Small intestine (tissue), 7 donors: ENCODE data around the gene TMEM72. TPM values are rescaled to one million over a fixed set of nuclear protein-coding genes. Genes with fewer than 3 reads are reported as not detected.

Experiments used
- DNase-seq, 2 donors: peaks; one replicate each; pipeline versions ENCODE4 v3.0.0 to v3.0.0-alpha.2; 2013
- FAIRE-seq: peaks from 2 replicates; lab custom pipeline; 2012; peaks lifted over from hg19 to GRCh38; lab: Jason Lieb, UNC
- H3K27ac ChIP-seq, 3 donors: one replicate each; pipeline ENCODE4 v1.5.1; 2013; ENCODE audit warnings: low read length in 2 of 3, mild to moderate bottlenecking in 2 of 3, control low read depth in 1 of 3, inconsistent platforms in 1 of 3, low read depth in 1 of 3, moderate library complexity in 1 of 3
- H3K27me3 ChIP-seq, 3 donors: one replicate each; pipeline ENCODE4 v1.6.1; 2013; ENCODE audit warnings: low read length in 3 of 3, inconsistent platforms in 1 of 3; ENCODE audit not compliant: control insufficient read depth in 3 of 3, insufficient read depth in 3 of 3
- H3K36me3 ChIP-seq, 3 donors: one replicate each; pipeline ENCODE4 v1.6.1; 2013; ENCODE audit warnings: low read length in 3 of 3, inconsistent platforms in 1 of 3, low read depth in 1 of 3, mild to moderate bottlenecking in 1 of 3, moderate library complexity in 1 of 3; ENCODE audit not compliant: control insufficient read depth in 3 of 3, insufficient read depth in 2 of 3
- H3K4me1 ChIP-seq, 3 donors: one replicate each; pipeline ENCODE4 v1.6.1; 2013; ENCODE audit warnings: low read length in 2 of 3, inconsistent platforms in 1 of 3, low read depth in 1 of 3, mild to moderate bottlenecking in 1 of 3, moderate library complexity in 1 of 3; ENCODE audit not compliant: control insufficient read depth in 3 of 3, insufficient read depth in 2 of 3
- H3K4me3 ChIP-seq, 3 donors: one replicate each; pipeline ENCODE4 v1.5.1; 2013; ENCODE audit warnings: low read length in 3 of 3, control low read depth in 1 of 3, inconsistent platforms in 1 of 3, low read depth in 1 of 3, mild to moderate bottlenecking in 1 of 3, moderate library complexity in 1 of 3
- H3K9me3 ChIP-seq, 2 donors: one replicate each; pipeline ENCODE4 v1.6.1; 2013; ENCODE audit warnings: low read depth in 1 of 2, low read length in 1 of 2; ENCODE audit not compliant: control insufficient read depth in 2 of 2, insufficient read depth in 1 of 2
- WGBS, 3 donors: extraction: QIAGEN DNeasy Blood & Tissue Kit; methylation state at CpG; one replicate each; pipeline ENCODE4 v1.1.7; 2013; 5-methylcytosine and 5-hydroxymethylcytosine counted together
- polyA plus RNA-seq, 4 donors: library from polyadenylated mRNA; stranded (reverse) in 3 of 4; unstranded in 1 of 4; fragments of 200-250 nt in 3 of 4; fragments of 120-200 nt in 1 of 4; gene quantifications; one replicate each; pipeline versions ENCODE4 v1.2.1 to v1.2.3, GENCODE V29; 2013
- donor health status: healthy with polysubstance abuse.
- donor health status: control.
- donor health status: control.
- donor health status: Bipolar disorder and iron deficiency.
- donor health status: healthy.

The TMEM72 gene
- polyA plus RNA-seq, 4 donors: 0.28 to 0.64 TPM; not detected in 2

- H3K27me3 ChIP-seq: no peaks in the 10 kb centered on the region
- H3K27ac ChIP-seq: no peak overlapping the region
- no peak overlapping the region for H3K4me3 ChIP-seq
- WGBS, 3 donors: 86 to 90% (median 86%) methylated on average over 5 of the region's 5 CpGs
- no peaks in the 10 kb centered on the region for H3K36me3 ChIP-seq
- DNase-seq (no peak), FAIRE-seq (no peak)
- peaks cover 0 to 7% (median 7%) of the 10 kb centered on the region in 3 donors for H3K4me1 ChIP-seq
- peaks cover 0 to 7% of the 10 kb centered on the region in 2 donors for H3K9me3 ChIP-seq
Observed at GRCh38 chr10:44893604-44894468, 17.3 kb upstream of the TMEM72 start.

- no peak overlapping the region for H3K27ac ChIP-seq
- H3K27me3 ChIP-seq: no peaks in the 10 kb centered on the region
- peaks cover 0 to 7% (median 4%) of the 10 kb centered on the region in 3 donors for H3K4me1 ChIP-seq
- no peak overlapping the region for H3K4me3 ChIP-seq
- H3K9me3 ChIP-seq: peaks cover 0 to 7% of the 10 kb centered on the region in 2 donors
- WGBS, 3 donors: 86 to 96% (median 90%) methylated on average over 4 of the region's 4 CpGs
- H3K36me3 ChIP-seq: no peaks in the 10 kb centered on the region
- DNase-seq (no peak), FAIRE-seq (no peak)
Observed at GRCh38 chr10:44894691-44895090, 16.4 kb upstream of the TMEM72 start.

- no peak overlapping the region for H3K4me3 ChIP-seq
- WGBS, 3 donors: 80 to 84% (median 84%) methylated on average over 5 of the region's 5 CpGs
- H3K27ac ChIP-seq: no peak overlapping the region
- DNase-seq: no peak
- peaks cover 0 to 7% of the 10 kb centered on the region in 2 donors for H3K9me3 ChIP-seq
- H3K36me3 ChIP-seq: no peaks in the 10 kb centered on the region
- no peaks in the 10 kb centered on the region for H3K27me3 ChIP-seq
- H3K4me1 ChIP-seq: peaks cover 0 to 4% (median 4%) of the 10 kb centered on the region in 3 donors
- FAIRE-seq: no peak
Observed at GRCh38 chr10:44895280-44895679, 15.9 kb upstream of the TMEM72 start.

- DNase-seq: no peak
- Histone ChIP-seq H3K27me3 (no peaks in the 10 kb centered on the region), H3K27ac (no peak overlapping the region), H3K36me3 (no peaks in the 10 kb centered on the region), H3K4me1 (no peaks in the 10 kb centered on the region), H3K9me3 (peaks cover 0 to 7% of the 10 kb centered on the region in 2 donors), H3K4me3 (no peak overlapping the region)
- 85 to 89% (median 88%) methylated on average over 7 of the region's 7 CpGs for WGBS, 3 donors
- FAIRE-seq: no peak
Observed at GRCh38 chr10:44897049-44897448, 14.1 kb upstream of the TMEM72 start.

GRCh38 chr10:44898665-44899064 is 12.5 kb upstream of the TMEM72 start:
- Histone ChIP-seq H3K27me3 (no peaks in the 10 kb centered on the region), H3K27ac (no peak overlapping the region), H3K4me3 (no peak overlapping the region), H3K4me1 (no peaks in the 10 kb centered on the region), H3K9me3 (peaks cover 0 to 7% of the 10 kb centered on the region in 2 donors), H3K36me3 (no peaks in the 10 kb centered on the region)
- no peak for FAIRE-seq
- 59 to 65% (median 62%) methylated on average over 4 of the region's 4 CpGs for WGBS, 3 donors
- no peak for DNase-seq

GRCh38 chr10:44899450-44900080 is 11.6 kb upstream of the TMEM72 start:
- H3K4me3 ChIP-seq: no peak overlapping the region
- FAIRE-seq: no peak
- no peaks in the 10 kb centered on the region for H3K4me1 ChIP-seq
- no peak overlapping the region for H3K27ac ChIP-seq
- 67 to 72% (median 69%) methylated on average over 5 of the region's 5 CpGs for WGBS, 3 donors
- DNase-seq: no peak
- no peaks in the 10 kb centered on the region for H3K36me3 ChIP-seq
- peaks cover 0 to 7% of the 10 kb centered on the region in 2 donors for H3K9me3 ChIP-seq
- H3K27me3 ChIP-seq: no peaks in the 10 kb centered on the region

GRCh38 chr10:44902941-44903545 is 8.1 kb upstream of the TMEM72 start:
- peaks cover 0 to 3% of the 10 kb centered on the region in 2 donors for H3K9me3 ChIP-seq
- H3K27ac ChIP-seq: no peak overlapping the region
- no peak overlapping the region for H3K4me3 ChIP-seq
- H3K4me1 ChIP-seq: no peaks in the 10 kb centered on the region
- H3K27me3 ChIP-seq: no peaks in the 10 kb centered on the region
- no peaks in the 10 kb centered on the region for H3K36me3 ChIP-seq
- FAIRE-seq (no peak), DNase-seq (no peak)
- 67 to 80% (median 70%) methylated on average over 9 of the region's 9 CpGs for WGBS, 3 donors

GRCh38 chr10:44906486-44906885 is 4.7 kb upstream of the TMEM72 start:
- Histone ChIP-seq H3K36me3 (no peaks in the 10 kb centered on the region), H3K4me3 (no peak overlapping the region), H3K4me1 (peaks cover 0 to 15% (median 2%) of the 10 kb centered on the region in 3 donors), H3K27me3 (no peaks in the 10 kb centered on the region), H3K9me3 (peaks cover 0 to 3% of the 10 kb centered on the region in 2 donors), H3K27ac (no peak overlapping the region)
- 66 to 86% (median 74%) methylated on average over 4 of the region's 4 CpGs for WGBS, 3 donors
- FAIRE-seq: no peak
- DNase-seq: no peak
